IPS DF 4.7 (cell line): Measurements from ENCODE around the gene ZDHHC1.
"Not testable (repeated sequence)": the region's sequence is repeated elsewhere in the genome, so short reads cannot be mapped to it uniquely, and the experiment has no call there.

Source experiments
- DNase-seq: peaks from one replicate; pipeline ENCODE4 v3.0.0-alpha.2; 2013; ENCODE audit warnings: low spot score; ENCODE audit errors: extremely low read depth

ZDHHC1 gene

GRCh38 chr16:67431775-67432505 lies 15.7 kb upstream of the ZDHHC1 start:
- no peak for DNase-seq

- no peak for DNase-seq
Measured at GRCh38 chr16:67430977-67431774, 14.9 kb upstream of the ZDHHC1 start, which contains the start of gene HSD11B2. TSS of gene HSD11B2 (plus strand) at chr16:67431121. CDS start at chr16:67431249, 128 bp downstream.

- DNase-seq: no peak
Measured at GRCh38 chr16:67430504-67430976, 14.3 kb upstream of the ZDHHC1 start.

GRCh38 chr16:67429799-67430503 lies 13.7 kb upstream of the ZDHHC1 start:
- DNase-seq: no peak

GRCh38 chr16:67429053-67429798 lies 12.9 kb upstream of the ZDHHC1 start:
- no peak for DNase-seq

- no peak for DNase-seq
Measured at GRCh38 chr16:67428146-67428731, 12.0 kb upstream of the ZDHHC1 start.

GRCh38 chr16:67426950-67427349 lies 10.7 kb upstream of the ZDHHC1 start:
- no peak for DNase-seq

- DNase-seq: no peak
Measured at GRCh38 chr16:67426022-67426421, 9.7 kb upstream of the ZDHHC1 start.

GRCh38 chr16:67425580-67425979 lies 9.3 kb upstream of the ZDHHC1 start:
- DNase-seq: no peak

GRCh38 chr16:67425061-67425460 lies 8.8 kb upstream of the ZDHHC1 start:
- DNase-seq: no peak

GRCh38 chr16:67424261-67424615 lies 8.0 kb upstream of the ZDHHC1 start:
- DNase-seq: no peak

GRCh38 chr16:67423611-67424260 lies 7.5 kb upstream of the ZDHHC1 start:
- DNase-seq: no peak

GRCh38 chr16:67423015-67423414 lies 6.7 kb upstream of the ZDHHC1 start:
- no peak for DNase-seq

GRCh38 chr16:67421030-67421429 lies 4.8 kb upstream of the ZDHHC1 start:
- no peak for DNase-seq

- DNase-seq: no peak
Measured at GRCh38 chr16:67419931-67420330, 3.7 kb upstream of the ZDHHC1 start.

- DNase-seq: no peak
Measured at GRCh38 chr16:67419502-67419901, 3.2 kb upstream of the ZDHHC1 start.

GRCh38 chr16:67417333-67418061 lies 1.2 kb upstream of the ZDHHC1 start:
- DNase-seq: no peak

GRCh38 chr16:67415421-67415820 lies 856 bp downstream of the ZDHHC1 start:
- not testable (repeated sequence) for DNase-seq
